GM19397 (cell line): ENCODE results near the gene AQP2.

Source experiments
- ATAC-seq: cut with Tn5 transposase; IDR thresholded peaks from one replicate; pipeline ENCODE4 v1.9.1; 2021; ENCODE audit warnings: mild to moderate bottlenecking, moderate library complexity; ENCODE audit not compliant: unreplicated experiment

AQP2 gene

GRCh38 chr12:49967777-49968250 lies 17.3 kb downstream of the AQP2 start:
- ATAC-seq, result no peak

GRCh38 chr12:49968471-49968870 lies 17.9 kb downstream of the AQP2 start:
- no peak for ATAC-seq

GRCh38 chr12:49969027-49969426 lies 18.5 kb downstream of the AQP2 start:
- no peak for ATAC-seq

GRCh38 chr12:49969651-49970429 lies 19.3 kb downstream of the AQP2 start:
- no peak for ATAC-seq

DNA sequence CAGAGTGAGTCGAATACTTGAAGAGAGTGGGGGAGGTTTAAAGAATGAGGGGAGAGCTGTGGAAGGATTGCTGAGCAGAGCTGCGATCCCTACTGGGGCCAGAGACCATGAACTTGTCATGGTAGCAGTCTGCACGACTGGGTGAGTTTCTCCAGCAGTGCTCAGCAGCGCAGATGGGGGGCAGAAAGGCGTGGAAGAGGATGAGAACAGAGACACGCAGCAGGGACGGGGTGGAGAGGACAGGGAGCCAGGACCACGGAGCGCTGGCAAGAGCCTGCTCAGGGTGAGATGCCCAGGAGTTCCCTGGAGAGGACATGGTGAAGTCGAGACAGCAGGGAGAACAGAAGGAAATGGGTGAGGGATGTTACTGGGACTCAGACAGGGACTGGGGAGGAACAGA lies 20.1 kb downstream of the AQP2 start:
- ATAC-seq, result no peak

DNA sequence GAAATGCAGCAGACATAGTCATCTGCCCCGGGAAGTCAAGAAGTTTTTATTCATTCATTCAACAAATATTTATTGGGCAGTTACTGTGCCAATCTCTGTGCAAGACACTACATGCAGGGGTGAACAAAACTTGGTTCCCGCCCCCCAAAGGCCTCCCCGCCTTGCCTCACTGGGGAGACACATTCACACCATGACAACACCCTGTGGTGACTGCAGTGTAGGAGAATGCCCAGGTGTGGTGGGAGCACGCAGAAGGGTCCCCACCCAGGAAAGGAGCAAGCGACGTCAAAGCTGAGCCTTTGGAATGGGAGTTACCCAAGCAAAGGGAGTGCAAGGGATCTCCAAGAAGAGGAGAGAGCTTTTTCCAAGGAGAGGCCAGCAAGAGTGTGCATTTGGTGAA lies 20.6 kb downstream of the AQP2 start:
- no peak for ATAC-seq

GRCh38 chr12:49972129-49972528 lies 21.6 kb downstream of the AQP2 start:
- ATAC-seq, result no peak

DNA sequence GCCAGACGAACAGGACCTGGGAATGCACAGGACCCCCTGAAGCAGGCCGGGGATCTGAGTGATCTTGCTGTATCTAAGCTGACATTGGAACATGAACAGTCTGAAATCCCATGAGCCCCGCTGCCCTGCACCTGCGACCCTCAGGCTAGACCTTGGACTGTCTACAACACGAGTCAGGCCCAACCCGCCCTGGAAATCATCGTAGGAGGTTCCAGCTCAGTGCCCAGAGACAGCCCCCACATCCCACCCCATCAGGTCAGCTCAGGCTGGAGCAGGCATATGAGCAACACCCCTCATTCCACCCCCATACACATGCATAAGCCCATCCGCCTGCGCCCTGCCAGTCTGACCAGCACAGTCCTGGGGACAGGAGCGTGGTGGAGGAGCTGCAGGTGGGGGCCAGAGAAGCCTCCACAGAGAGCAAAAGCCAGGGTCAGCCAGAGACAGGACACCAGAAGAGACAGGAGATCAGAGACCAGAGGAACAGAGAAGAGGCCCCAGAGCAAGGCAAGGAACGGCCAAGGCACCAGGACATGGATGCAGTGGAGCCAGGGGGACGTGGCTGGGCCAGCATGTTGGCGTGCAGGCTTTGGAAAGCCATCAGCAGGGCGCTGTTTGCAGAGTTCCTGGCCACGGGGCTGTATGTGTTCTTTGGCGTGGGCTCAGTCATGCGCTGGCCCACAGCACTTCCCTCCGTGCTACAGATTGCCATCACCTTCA lies 22.3 kb downstream of the AQP2 start, which contains the start of gene AQP6:
Gene AQP6, plus strand, starts transcription at position 307 of the 720 bp plus-strand sequence. Its CDS starts 227 bp downstream, at position 534.
- ATAC-seq, result no peak

GRCh38 chr12:49973361-49973830 lies 22.9 kb downstream of the AQP2 start:
- ATAC-seq, result no peak

DNA sequence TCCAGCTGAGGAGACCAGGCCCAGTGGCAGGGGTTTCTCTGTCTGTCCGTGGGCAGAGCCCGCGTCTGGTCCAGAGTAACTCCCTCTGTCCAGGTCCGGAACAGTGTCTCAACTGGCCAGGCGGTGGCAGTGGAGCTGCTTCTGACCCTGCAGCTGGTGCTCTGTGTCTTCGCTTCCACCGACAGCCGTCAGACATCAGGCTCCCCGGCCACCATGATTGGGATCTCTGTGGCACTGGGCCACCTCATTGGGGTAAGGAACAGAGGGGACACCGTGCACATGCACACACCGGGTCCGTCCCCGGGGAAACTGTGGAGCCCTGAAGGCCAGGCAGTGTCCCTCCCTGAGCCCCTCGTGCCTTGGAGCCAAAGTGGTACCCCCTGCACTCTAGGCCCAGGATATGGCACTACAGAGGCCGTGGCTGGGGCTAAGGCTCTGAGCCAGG lies 23.7 kb downstream of the AQP2 start:
- no peak for ATAC-seq

DNA sequence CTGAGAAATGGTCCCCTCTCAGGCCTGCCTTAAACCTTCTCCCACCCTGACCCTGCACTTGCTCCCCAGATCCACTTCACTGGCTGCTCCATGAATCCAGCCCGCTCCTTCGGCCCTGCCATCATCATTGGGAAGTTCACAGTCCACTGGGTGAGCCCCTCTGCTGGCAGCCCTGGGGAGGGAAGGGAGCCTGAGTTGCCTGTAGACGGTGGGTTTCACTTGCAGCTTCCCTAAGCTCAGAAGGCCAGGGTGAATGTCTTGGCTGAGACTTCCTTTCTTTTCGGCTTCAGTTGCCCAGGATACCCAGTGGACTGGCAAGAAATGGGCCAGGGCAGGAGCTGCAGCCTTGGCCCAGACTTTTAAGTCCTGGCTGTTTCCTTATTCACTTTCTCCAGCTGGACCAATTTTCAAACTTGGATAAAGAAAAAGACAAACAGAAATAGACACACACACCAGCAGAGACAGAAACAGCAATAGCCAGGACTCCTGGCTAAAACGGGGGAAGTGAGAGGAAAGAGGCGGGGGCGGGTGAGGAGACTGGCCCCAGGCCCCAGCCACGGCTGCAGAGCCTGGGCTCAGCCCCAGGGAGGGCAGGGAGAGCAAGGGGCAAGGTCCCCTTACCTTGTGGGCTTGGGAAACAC lies 24.3 kb downstream of the AQP2 start:
- ATAC-seq, result no peak

- no peak for ATAC-seq
Measured at GRCh38 chr12:49975318-49975761, 24.8 kb downstream of the AQP2 start.

DNA sequence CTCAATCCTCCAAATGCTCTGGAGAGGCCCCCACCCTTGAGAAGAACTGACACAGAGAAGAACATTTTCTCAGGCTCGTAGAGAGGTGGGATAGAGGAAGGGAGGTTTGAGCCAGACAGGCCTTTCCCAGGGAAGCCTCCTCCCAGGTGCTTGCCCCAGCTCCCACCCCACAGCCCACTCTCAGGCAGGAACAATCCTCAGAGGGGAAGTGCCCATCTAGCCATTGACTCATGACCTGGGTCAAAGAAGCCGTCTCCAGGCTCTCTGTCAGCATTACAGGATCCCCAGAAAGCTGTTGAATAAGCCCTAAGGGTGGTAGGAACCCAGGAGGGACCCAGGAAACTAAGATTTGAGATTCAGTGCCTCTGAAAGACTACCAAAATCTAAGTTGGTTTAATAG lies 26.0 kb downstream of the AQP2 start:
- ATAC-seq, result no peak

GRCh38 chr12:49978125-49978524 lies 27.6 kb downstream of the AQP2 start:
- ATAC-seq, result no peak

DNA sequence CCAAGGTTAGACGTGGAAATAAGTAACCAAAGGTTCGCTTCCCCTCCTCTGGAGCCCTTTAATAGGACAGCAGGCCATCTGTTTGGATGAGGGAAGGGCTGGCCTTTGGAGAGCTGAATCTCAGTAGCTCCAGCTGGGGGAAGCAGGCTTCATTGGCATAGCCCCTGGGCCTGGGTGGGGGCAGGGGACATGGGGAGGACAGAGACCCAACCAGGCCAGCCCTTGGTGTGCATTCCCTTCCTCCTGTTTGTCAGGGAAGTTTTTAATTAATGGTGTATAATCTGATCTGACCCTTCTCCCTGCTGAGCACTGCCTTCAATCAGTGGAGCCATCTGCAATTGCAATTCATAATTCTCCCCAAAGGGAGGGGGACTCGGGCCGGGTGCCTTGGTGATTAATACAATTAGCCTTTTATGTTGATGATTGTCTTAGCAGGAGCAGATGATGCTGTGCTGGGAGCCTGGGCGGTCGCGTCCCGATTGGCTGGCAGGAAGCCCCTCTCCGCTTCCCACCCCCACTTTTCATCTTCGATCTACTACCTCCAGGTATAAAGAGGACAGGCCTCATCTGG lies 28.6 kb downstream of the AQP2 start:
- ATAC-seq, result no peak

DNA sequence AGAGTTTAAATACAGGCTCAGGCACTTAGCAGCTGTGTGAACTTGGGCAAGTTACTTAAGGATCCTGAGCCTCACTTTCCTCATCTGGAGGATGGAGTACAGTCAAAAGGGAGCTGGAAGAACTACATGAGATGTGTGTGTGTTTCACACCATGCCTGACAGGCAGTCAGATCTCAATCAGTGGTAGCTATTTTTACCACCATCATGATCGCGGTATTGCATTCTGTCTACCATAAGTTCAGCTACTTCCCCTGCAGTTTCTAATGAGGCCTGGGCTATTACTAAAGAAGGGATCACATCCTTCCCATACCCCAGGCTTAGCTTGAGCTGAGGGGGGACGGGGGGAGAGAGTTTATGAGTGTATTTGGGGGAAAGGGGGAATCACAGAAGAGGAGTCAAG lies 29.3 kb downstream of the AQP2 start:
- no peak for ATAC-seq

GRCh38 chr12:49980501-49981349 lies 30.2 kb downstream of the AQP2 start:
- ATAC-seq, result no peak

GRCh38 chr12:49982246-49983087 lies 31.9 kb downstream of the AQP2 start:
- ATAC-seq, result no peak

GRCh38 chr12:49983892-49984291 lies 33.4 kb downstream of the AQP2 start:
- no peak for ATAC-seq
